Progenitor cell of endocrine pancreas (in vitro differentiated cells): ENCODE measurements around the gene CERS1. TPM values are rescaled to one million over a fixed set of nuclear protein-coding genes. Genes with fewer than 3 reads are reported as not detected.

Experiments
- DNase-seq: peaks from one replicate; pipeline ENCODE4 v3.0.0; 2021; ENCODE audit warnings: low spot score; ENCODE audit not compliant: unreplicated experiment
- H3K27ac Mint-ChIP-seq: 2 replicates; pipeline ENCODE4 v1.8.0; 2021; ENCODE audit warnings: mild to moderate bottlenecking, moderate library complexity, mixed read lengths
- H3K27me3 Mint-ChIP-seq: 2 replicates; pipeline ENCODE4 v1.8.0; 2021; ENCODE audit warnings: mixed read lengths
- H3K36me3 Mint-ChIP-seq: 2 replicates; pipeline ENCODE4 v1.8.0; 2022; ENCODE audit warnings: mixed read lengths; ENCODE audit not compliant: insufficient read depth
- H3K4me1 Mint-ChIP-seq: 2 replicates; pipeline ENCODE4 v1.8.0; 2021; ENCODE audit warnings: low read depth, mixed read lengths
- H3K4me3 Mint-ChIP-seq: 2 replicates; pipeline ENCODE4 v1.8.0; 2021; ENCODE audit warnings: low read depth, mild to moderate bottlenecking, moderate library complexity, mixed read lengths
- H3K9me3 Mint-ChIP-seq: 2 replicates; pipeline ENCODE4 v1.8.0; 2021; ENCODE audit warnings: low read depth, mixed read lengths
- total RNA-seq: library from RNA; stranded (reverse); gene quantifications from 2 replicates; pipeline ENCODE4 v1.2.1, GENCODE V29; 2021
- TF ChIP-seq, protein P1 (sequence below): fragments of 200-600 bp; sonication (generic); IDR thresholded peaks from one replicate; pipeline ENCODE4 v1.5.0; 2021; ENCODE audit warnings: antibody characterized with exemption, mild to moderate bottlenecking; ENCODE audit not compliant: unreplicated experiment

The CERS1 gene
- total RNA-seq, 1 donor from 2014 or later: 20.9 TPM

DNA sequence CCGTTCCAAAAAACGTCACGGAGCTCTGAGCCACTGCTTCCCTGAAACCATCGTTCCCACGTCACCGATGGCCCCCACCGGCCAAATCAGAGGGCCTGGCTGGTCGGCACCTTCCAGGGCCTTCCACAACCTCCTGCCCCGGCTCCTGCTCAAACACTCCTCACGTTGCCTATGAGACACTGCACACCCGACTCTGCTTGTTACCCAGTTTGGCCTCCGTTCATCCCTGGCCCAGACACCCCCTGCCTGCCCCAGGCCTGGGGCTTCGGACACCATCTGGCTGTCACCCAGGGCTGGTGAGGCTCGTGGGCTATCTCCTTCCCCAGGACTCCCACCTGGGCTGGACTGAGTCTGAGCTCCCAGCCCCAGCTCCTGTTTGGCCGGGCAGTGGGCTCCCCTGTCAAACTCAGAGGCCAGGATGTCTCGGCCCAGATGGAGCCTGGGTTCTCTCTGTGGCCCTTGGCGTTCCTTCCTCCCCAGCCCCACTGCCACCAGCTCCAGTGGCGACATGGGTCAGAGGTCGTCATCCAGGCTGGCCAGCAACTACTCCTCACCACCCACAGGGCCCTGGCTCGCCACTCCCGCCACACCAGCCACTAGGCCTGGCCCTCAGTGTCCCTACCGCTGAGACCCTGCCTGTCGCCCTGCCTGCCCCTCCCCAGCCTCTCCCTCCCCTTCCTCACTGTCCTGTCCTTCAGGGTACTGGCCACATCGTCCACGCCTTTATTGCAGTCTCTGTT lies 17.7 kb downstream of the CERS1 start:
- peaks cover 5% of the 10 kb centered on the region for H3K9me3 Mint-ChIP-seq
- DNase-seq: no peak
- no peak overlapping the region for H3K4me3 Mint-ChIP-seq

GRCh38 chr19:18876865-18877264 lies 19.1 kb downstream of the CERS1 start:
- TF ChIP-seq, protein P1, sequence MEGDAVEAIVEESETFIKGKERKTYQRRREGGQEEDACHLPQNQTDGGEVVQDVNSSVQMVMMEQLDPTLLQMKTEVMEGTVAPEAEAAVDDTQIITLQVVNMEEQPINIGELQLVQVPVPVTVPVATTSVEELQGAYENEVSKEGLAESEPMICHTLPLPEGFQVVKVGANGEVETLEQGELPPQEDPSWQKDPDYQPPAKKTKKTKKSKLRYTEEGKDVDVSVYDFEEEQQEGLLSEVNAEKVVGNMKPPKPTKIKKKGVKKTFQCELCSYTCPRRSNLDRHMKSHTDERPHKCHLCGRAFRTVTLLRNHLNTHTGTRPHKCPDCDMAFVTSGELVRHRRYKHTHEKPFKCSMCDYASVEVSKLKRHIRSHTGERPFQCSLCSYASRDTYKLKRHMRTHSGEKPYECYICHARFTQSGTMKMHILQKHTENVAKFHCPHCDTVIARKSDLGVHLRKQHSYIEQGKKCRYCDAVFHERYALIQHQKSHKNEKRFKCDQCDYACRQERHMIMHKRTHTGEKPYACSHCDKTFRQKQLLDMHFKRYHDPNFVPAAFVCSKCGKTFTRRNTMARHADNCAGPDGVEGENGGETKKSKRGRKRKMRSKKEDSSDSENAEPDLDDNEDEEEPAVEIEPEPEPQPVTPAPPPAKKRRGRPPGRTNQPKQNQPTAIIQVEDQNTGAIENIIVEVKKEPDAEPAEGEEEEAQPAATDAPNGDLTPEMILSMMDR: no peak
- Mint-ChIP-seq H3K4me1 (peaks cover 4% of the 10 kb centered on the region), H3K4me3 (no peak overlapping the region), H3K9me3 (peaks cover 5% of the 10 kb centered on the region), H3K27ac (no peak overlapping the region), H3K36me3 (peaks cover 37% of the 10 kb centered on the region), H3K27me3 (no peaks in the 10 kb centered on the region)
- DNase-seq: no peak

More for the DNA sequence above, 17.7 kb downstream of the CERS1 start:
- Mint-ChIP-seq H3K27me3 (no peaks in the 10 kb centered on the region), H3K4me1 (no peaks in the 10 kb centered on the region), H3K27ac (peak overlapping the region; percentile 37), H3K36me3 (peaks cover 36% of the 10 kb centered on the region)
- TF ChIP-seq, protein P1: no peak

DNA sequence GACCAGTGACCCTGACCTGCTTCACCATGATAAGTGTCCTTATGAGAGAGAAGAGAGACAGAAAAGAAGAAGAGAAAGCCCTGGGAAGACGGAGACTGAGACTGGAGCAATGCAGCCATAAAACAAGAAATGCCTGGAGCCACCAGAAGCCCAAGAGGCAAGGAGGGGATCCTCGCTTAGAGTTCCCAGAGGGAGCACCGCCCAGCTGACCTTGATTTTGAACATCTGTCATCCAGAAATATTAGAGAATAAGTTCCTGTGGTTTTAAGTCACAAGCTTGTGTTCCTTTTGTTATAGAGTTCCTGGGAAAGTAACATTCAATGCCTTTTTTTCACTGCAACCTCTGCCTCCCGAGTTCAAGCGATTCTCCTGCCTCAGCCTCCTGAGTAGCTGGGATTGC lies 20.2 kb downstream of the CERS1 start:
- TF ChIP-seq, protein P1: no peak
- H3K36me3 Mint-ChIP-seq: peaks cover 35% of the 10 kb centered on the region
- no peak overlapping the region for H3K27ac Mint-ChIP-seq
- no peaks in the 10 kb centered on the region for H3K27me3 Mint-ChIP-seq
- H3K4me3 Mint-ChIP-seq: no peak overlapping the region
- H3K4me1 Mint-ChIP-seq: peaks cover 7% of the 10 kb centered on the region
- H3K9me3 Mint-ChIP-seq: peaks cover 5% of the 10 kb centered on the region
- no peak for DNase-seq

DNA sequence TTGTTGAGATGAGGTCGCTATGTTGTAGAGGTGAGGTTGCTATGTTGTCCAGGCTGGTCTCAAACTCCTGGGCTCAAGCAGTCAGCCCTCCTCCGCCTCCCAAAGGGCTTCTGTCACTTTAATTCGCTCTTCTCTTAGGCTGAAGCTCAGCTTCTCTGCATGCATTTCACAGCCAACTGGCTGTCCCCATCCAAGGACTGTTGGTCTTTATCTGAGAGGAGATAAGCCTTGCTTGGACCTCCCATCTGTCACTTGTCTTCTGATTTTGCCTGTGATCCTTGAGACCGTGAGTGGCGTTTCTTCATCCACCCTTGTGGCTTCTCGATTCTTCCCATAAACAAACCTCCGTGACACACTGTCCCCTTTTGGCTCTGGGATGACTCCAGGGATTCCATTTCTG lies 24.4 kb downstream of the CERS1 start:
- H3K9me3 Mint-ChIP-seq: no peaks in the 10 kb centered on the region
- peak overlapping the region; percentile 10 for H3K27ac Mint-ChIP-seq
- H3K4me3 Mint-ChIP-seq: no peak overlapping the region

DNA sequence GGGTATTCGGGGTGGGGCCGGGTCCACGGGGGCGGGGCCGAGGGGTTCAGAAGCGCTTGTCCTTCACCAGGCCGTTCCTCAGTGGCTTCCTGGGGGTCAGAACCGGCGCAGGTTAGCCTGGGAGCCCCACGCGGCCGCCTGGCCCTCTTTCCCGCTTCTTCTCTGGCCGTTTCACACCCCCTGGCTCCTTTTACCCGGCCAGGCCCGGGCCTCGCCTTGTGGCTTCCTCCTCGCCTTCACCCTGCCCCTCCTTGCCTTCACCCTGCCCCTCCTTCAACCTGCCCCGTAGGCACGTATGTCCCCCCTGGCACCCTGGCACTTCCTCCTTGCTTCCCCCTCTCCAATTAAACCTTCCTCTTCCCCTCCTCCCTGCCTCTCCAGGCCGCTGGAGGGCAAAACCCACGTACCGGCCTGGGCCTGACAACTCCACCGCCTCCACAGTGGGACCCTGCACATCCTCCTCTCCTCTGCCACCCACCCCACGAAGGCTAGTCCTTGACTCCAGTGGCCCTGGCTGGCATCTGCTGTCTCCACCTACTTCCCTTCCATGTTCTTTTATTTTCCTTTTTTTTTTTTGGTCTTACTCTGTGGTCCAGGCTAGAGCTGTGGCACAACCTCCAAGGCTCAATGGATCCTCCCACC lies 25.3 kb downstream of the CERS1 start:
- Mint-ChIP-seq H3K9me3 (no peaks in the 10 kb centered on the region), H3K4me3 (no peak overlapping the region), H3K27me3 (no peaks in the 10 kb centered on the region), H3K36me3 (peaks cover 28% of the 10 kb centered on the region), H3K4me1 (peaks cover 7% of the 10 kb centered on the region), H3K27ac (no peak overlapping the region)
- DNase-seq: no peak
- TF ChIP-seq, protein P1: no peak

More for the DNA sequence above, 24.4 kb downstream of the CERS1 start:
- DNase-seq: no peak
- Mint-ChIP-seq H3K4me1 (peaks cover 7% of the 10 kb centered on the region), H3K36me3 (peaks cover 27% of the 10 kb centered on the region), H3K27me3 (no peaks in the 10 kb centered on the region)
- TF ChIP-seq, protein P1: no peak
